NCI-H1417 treated with DMSO at 0.1 percent for 48 hours (cell line): Measurements from ENCODE around the gene ZNF581.

ENCODE experiments used
- DNase-seq: peaks from one replicate; lab custom pipeline; 2025; lab: John Stamatoyannopoulos, UW

ZNF581 gene

DNA sequence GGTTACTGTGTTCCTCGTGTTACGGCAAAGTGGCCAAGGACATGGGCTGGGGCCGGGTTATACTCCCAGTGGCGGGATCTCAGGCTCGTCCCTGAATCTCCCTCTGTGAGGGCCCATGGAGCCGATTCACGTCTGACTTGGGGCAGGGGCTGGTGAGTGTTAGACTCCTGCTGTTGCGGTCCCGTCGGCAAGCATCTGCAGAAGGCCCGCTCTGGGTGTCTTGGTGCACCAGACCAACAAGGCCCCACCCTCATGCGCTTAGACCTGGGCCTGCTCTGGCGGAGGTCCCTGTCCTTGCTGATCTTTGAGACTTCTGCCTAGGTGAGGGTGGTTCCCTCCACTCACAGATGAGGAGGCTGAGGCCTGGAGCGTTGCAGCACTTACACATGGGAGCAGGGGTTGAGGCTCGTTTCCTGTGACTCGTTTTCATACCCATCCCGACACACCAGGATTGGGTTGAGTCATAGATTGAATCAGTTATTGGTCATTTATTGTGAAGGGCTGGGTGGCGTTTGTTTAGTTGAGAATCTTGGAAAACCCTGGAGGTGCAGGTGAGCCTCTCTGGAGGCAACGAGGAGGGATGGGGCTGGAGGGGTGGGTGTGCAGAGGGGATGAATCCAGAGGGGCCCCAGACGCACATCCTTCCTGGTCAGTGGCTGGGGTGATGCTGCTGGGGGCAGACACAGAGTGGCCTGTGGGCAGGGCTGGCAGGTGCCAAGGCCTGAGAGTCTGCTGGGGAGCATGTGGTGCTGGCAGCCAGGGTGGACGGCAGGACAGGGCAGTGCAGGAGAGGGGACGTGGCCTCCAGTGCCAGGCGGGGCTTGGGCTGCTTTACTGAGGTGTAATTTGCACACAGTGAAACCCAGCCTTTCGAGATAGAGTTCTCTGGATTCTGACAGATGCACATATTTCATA is 36.2 kb downstream of the ZNF581 start:
- no peak for DNase-seq

DNA sequence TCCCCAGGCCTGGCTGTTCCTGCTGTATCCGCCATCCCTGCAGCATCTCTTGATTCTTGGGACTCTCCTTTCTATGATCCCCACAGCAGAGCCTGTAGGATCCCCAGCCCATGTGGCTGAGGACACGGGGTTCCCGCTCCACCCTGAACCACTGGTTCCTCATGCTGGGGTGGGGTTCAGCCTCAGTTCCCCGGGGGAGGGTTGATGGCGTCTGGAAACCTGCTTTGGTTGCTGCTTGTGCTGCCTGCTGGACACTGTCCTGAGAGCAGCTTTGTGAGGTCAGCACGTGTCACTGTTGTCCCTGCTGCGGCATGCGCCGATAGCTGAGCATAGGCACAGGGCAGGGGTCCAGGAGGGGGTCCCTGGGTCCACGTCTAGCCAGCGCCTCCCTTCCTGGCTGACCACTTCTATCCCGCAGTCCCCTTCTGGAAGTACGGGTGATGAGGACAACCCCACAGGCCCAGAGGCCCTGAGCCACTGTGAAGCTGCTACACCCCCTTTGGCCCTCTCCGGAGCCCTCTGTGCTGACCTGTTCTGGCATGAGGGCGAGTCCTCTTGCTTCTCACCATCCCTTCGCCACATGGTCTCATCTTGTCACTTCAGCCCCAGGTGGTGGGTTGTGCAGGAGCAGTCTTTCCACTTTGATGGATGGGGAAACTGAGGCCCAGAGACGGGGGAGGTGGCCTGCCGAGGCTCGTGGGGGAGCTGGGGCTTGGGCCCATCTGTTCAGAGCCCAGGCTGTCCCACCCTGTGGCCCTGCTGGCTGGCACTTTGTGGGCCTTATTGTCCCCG is 37.1 kb downstream of the ZNF581 start:
- DNase-seq = no peak

DNA sequence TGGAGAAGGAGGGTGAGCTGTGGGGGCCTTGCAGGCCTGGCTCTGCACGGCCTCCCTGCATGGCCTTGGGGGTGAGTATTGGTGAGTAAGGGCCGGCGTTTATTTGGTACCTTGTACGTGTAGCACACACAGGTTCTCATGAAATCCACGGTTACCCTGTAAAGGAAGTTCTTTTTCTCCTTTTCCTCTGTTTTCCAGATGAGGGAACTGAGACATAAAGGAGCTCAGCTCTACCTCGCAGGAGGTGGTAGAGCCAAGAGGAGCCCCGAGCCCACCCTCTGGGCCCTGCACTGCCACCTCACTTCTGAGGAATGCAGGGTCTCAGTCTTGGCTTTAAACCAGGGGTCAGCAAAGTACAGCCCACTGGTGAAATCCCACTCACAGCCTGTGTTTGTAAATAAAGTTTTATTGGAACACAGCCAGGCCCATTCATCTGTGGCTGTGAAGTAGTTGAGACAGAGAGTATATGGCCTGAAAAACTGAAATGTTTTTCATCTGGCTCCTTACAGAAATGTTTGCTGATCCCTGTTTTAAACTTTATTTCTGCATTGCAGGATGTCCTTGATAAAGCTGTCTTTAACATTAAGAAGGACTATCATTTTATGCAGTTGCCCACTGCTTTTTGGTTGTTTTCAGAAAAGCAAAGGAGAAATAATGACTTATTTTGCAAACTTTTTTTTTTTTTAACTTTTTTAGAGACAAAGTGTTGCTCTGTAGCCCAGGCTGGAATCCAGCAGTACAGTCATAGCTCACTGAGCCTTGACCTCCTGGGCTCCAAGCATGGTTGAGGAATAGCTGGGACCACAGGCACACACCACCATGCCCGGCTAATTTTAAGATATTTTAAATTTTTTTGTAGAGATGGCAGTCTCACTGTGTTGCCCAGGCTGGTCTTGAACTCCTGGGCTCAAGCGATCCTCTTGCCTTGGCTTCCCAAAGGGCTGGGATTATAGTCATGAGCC is 38.0 kb downstream of the ZNF581 start:
- no peak for DNase-seq

DNA sequence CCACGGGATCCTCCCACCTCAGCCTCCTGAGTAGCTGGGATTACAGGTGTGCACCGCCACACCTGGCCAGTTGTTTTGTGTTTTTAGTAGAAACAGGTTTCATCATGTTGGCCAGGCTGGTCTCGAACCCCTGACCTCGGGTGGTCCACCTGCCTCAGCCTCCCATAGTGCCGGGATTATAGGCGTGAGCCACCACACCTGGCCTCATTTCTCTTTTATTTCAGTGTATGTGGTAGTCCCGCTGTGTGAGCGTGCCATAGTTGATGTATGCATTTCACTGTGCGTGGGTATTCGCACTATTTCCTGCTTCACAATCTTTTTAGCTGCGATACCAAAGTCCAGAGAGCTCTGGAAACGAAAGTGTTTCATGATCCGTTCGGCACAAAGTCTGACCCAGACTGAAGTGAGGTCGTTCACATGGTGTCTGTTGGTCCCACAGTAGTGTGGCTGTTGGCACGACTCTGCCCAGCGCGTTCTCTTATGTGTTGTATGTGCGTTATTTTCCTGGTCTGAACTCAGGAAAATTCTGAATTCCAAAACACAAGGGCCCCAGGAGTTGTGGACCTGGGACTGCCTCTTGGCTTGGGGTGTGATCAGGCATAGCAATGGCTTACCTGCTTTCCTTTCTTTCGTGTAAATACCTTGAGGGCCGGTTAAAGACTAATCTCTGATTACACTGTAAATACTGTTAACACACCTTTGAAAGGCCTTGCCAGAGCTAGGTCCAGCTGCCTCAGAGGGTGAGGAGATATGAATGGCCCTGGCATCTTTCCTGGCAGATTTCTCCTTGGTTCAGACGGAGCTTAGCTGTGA is 40.2 kb downstream of the ZNF581 start:
- DNase-seq = no peak

DNA sequence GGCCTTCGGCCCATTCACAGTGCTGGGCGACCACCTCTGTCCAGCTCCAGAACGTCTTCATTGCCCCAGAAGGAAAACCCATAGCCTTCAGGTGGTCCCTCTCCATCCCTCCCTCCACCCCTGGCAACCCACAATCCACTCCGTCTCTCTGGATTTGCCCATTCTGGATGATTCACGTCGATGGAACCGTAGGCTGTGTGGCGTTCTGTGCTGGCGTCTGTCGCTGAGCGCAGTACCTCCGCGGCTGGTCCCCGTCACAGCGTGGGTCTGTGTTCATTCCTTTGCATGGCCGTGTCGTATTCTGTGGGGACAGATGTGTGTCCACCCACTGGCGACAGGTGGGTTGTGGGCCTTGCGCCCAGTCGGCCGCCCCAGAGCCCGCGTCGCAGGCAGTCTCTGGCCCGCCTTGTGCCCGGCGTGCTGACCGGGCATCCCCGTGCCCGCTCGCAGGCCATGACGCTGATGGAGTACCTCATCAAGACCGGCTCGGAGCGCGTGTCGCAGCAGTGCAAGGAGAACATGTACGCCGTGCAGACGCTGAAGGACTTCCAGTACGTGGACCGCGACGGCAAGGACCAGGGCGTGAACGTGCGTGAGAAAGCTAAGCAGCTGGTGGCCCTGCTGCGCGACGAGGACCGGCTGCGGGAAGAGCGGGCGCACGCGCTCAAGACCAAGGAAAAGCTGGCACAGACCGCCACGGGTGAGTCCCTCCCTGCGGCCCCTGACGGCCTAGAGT is 41.7 kb downstream of the ZNF581 start:
- no peak for DNase-seq

DNA sequence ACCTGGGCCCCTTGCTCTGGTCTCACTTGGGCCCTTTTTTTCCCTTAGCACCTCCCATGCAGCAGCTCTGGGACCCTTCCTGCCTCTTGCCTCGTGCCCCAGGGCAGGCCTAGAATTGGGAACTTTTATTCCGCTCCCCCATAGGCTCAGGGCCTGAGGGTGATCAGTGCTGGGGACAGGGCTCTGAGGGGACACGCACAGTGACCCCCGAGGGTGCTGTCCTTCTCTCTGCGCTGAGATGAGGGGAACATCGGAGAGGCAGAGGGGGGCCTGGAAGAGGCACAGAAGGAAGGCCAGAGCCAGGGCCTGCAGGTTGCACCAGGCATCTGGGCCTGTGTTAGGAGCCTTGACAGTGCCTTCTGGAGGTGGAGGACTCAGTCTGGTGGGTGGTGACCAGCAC is 42.3 kb downstream of the ZNF581 start:
- no peak for DNase-seq

DNA sequence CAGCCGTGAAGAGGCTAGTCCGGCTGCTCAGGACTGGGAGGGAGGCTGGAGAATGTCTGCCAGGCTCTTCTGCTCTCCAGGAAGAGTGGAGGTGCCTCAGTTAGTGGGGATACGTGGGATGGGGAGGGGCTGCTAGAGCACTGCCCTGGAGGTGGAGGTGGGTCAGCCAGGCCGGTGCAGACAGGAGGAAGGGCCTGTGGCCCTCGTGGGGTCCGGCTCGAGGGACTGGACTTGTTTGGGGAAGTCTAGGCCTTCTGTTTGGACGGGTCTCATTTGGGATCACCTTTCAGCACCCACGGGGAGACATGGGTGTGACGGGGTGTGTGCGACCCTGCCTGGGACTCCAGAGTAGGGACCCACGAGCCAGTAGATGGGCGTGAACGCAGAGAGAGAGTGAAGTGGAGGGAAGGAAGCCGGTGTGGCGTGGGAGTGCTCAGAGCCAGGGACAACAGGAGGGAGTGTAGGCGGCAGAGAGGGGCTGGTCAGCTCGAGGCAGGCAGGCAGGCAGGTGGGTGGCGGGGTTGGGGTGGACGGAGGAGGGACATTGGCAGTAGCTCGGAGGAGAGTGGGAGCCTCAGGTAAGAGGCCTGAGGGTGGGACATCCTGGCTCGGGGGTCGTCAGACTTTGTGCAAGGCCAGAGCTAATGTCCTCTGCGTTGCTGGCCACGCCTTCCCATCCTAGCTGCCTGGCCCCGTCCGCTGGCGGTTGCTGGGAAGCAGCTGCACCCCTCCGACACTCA is 43.0 kb downstream of the ZNF581 start:
- no peak for DNase-seq

DNA sequence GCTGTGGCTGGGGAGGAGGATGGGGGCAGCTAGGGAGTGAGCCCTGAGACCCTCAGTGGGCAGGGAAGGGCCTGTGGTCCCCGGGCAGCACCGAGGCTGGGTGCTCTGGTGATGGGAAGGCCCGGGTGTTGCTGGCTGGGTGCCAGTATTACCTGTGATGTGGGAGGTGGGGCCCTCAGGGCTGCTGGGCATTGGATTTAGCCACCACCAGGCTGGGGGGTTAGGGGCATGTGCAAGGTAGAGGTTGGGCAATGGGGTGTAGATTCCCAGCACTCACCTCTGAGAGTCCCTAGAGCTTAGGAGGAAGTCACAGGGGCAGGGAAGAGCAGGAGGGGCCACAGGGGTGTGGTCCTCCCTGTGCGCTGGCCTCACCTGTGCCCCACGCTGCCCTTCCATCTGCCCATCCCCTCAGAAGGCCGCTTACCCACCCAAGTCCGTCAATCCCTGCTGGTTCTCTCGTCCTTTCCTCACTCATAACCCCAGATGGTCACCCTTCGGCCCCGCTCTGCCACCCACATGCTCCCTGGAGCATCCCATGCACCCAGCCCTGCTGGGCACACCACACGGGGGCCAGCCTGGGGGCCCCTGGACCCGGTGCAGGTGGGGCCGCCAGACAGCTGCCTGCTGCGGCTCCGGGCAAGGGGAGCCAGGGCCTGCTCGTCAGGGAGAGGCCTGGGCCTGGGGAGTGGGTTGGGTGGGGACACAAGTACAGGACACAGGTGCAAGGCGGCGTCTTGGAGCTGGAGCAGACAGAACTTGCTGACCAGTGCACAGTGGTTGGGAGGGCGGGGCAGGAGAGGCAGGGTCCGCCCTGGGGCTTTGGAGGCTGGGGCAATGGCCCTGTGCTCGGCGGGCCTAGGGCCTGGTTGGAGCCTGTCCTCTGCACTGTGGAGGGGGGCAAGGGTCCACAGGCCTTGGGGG is 44.1 kb downstream of the ZNF581 start:
- DNase-seq = no peak

DNA sequence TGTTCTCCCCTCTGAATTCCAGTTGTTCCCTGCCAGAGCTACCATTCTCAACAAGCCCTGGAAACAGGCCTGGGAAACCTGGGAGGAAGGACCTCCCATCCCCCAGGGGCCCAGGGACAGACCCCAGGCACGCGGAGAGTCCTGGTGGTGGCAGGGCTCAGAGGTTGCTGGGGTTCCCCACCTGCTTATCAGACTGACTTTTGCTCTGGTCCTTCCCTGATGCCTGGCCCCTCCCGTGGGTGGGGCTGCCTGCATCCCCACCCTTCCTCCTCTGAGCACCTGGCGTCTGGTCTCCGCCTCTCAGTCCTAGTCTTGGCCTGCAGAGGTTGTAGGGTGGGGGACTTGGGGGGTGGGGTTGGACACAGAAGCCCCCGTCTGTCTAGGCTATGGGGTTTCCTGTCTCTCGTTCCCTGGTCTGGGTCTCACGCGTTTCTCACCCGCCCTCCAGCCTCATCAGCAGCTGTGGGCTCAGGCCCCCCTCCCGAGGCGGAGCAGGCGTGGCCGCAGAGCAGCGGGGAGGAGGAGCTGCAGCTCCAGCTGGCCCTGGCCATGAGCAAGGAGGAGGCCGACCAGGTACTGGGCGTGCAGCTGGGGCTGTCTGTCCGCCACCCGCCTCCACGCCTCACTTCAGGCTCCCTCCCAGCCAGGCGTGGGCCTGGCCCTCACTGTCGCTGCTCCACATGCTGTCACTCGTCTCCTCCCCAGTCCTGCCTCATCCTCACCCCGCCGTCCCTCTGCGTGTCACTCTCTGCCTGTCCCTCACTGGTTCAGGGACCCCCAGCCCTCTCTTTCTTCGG is 45.2 kb downstream of the ZNF581 start:
- DNase-seq = no peak

- no peak for DNase-seq
Measured at GRCh38 chr19:55689411-55690108, 46.1 kb downstream of the ZNF581 start.

DNA sequence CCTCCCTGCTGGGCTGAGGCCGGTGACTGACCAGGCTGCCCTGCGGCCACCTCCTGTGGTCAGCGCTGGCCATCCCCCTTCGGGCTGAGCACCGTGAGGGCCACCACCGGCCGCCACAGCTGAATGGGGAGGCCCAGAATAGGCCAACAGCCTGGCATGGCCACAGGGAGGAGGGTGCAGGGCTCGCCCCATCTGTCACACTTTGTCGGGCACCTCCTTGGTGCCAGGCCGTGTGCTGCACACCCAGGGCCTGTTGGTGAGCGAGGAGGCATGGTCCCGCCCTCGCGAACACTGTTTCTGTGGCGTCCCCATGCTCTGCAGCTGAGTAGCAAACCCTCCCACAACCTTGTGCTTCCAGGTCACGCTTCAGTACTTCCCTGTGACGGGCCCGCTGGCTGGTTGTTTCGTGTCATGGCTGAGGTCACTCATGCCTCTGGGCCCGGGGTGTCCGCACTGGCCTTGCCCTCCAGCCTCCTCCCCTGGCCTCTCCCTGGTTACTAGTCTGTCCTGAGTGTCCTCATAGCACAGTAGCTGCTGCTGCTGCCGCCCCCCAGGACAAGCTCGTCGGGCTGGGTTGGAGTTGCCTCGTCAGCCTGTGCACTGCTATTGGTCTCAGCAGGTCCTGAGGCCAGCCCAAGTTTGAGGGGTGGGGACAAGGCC is 46.8 kb downstream of the ZNF581 start:
- no peak for DNase-seq

DNA sequence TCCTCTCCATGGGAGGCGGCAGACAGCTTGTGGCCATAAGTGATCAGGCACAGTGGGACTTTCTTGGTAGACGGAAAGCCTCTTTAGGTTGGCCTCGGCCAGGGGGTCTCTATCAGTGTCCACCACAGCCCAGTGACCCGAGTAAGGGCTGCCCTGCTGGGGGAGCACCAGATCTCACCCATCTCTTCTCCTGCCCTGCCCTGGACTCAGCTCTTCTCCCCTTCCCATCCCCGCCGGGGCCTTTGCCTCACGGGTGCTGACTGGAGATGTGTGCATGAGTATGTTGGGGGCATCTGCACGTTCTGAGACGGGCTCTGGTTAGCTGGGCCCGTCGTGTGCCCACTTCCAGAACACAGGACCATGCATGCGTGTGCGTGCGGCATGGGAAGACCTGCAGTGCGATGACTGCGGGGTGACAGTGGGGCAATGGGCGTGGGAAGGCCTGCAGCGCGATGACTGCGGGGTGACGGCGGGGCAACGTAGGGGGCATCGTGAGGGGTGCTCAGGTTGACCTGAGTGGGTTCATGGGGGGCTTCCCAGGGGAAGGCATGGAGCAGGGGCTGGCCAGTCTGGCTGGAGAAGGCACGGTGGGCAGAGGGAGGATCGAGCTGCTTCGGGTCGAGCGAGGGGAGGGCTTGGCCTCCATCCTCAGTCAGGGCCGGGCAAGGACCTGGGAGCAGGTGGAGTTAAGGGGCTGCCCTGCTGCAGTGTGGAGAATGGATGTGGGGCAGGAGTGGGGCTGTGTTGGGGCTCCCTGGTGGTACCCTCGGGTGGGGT is 47.5 kb downstream of the ZNF581 start:
- DNase-seq = no peak

- no peak for DNase-seq
Measured at GRCh38 chr19:55691561-55692481, 48.4 kb downstream of the ZNF581 start.

DNA sequence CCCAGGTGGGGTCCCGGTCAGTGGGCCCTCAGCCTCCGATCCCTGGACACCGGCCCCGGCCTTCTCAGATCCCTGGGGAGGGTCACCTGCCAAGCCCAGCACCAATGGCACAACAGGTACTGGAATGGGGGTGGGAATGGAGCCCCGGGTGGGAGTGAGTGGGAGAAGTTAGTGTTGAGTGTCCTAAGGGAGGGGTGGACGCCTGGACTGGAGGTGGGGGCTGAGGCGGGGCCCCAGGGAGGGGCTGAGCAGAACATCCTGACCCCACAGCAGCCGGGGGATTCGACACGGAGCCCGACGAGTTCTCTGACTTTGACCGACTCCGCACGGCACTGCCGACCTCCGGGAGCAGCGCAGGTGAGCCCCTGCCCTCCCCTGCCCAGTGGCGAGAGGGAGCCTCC is 49.2 kb downstream of the ZNF581 start:
- DNase-seq = no peak
